GM19467 (cell line): ENCODE data around the gene ABTB1.
"Not testable (repeated sequence)": the region's sequence is repeated elsewhere in the genome, so short reads cannot be mapped to it uniquely, and the experiment has no call there.

ENCODE experiments used
- ATAC-seq: cut with Tn5 transposase; IDR thresholded peaks from one replicate; pipeline ENCODE4 v1.9.1; 2021; ENCODE audit warnings: mild to moderate bottlenecking, moderate library complexity; ENCODE audit not compliant: unreplicated experiment

ABTB1 gene

GRCh38 chr3:127701280-127701911 lies 28.6 kb downstream of the ABTB1 start:
- no peak for ATAC-seq

GRCh38 chr3:127702151-127702578 lies 29.4 kb downstream of the ABTB1 start:
- no peak for ATAC-seq

- ATAC-seq, result not testable (repeated sequence)
Observed at GRCh38 chr3:127704840-127705239, 32.1 kb downstream of the ABTB1 start.

GRCh38 chr3:127706312-127706711 lies 33.6 kb downstream of the ABTB1 start:
- ATAC-seq, result no peak

- no peak for ATAC-seq
Observed at GRCh38 chr3:127706785-127707351, 34.1 kb downstream of the ABTB1 start.

- no peak for ATAC-seq
Observed at GRCh38 chr3:127707851-127708411, 35.2 kb downstream of the ABTB1 start.

GRCh38 chr3:127708837-127709236 lies 36.1 kb downstream of the ABTB1 start:
- no peak for ATAC-seq

GRCh38 chr3:127709320-127710060 lies 36.7 kb downstream of the ABTB1 start:
- no peak for ATAC-seq

- ATAC-seq, result no peak
Observed at GRCh38 chr3:127710155-127710941, 37.6 kb downstream of the ABTB1 start.

GRCh38 chr3:127711021-127711695 lies 38.4 kb downstream of the ABTB1 start:
- ATAC-seq, result no peak

- ATAC-seq, result no peak
Observed at GRCh38 chr3:127711896-127712295, 39.1 kb downstream of the ABTB1 start.

GRCh38 chr3:127712461-127712860 lies 39.7 kb downstream of the ABTB1 start:
- no peak for ATAC-seq

GRCh38 chr3:127712881-127713771 lies 40.4 kb downstream of the ABTB1 start:
- ATAC-seq, result no peak

GRCh38 chr3:127714125-127714571 lies 41.4 kb downstream of the ABTB1 start:
- no peak for ATAC-seq

GRCh38 chr3:127714866-127715265 lies 42.1 kb downstream of the ABTB1 start:
- no peak for ATAC-seq

GRCh38 chr3:127715532-127715931 lies 42.8 kb downstream of the ABTB1 start:
- ATAC-seq, result no peak

- no peak for ATAC-seq
Observed at GRCh38 chr3:127716384-127716783, 43.6 kb downstream of the ABTB1 start.

GRCh38 chr3:127717357-127718244 lies 44.8 kb downstream of the ABTB1 start:
- ATAC-seq, result no peak
